H1 (cell line): ENCODE data around the gene WFDC1. TPM values are rescaled to one million over a fixed set of nuclear protein-coding genes. Genes with fewer than 3 reads are reported as not detected.

Experiments
- CTCF ChIA-PET: fragments of 300-600 bp; sonication (Branson Sonifier 250); formaldehyde crosslinking; loops from one replicate; lab custom pipeline; 2021; ENCODE audit not compliant: partially characterized antibody; lab: Charles Lee
- POLR2A ChIA-PET: fragments of 300-600 bp; sonication (Branson Sonifier 250); formaldehyde crosslinking; loops from one replicate; lab custom pipeline; 2021; ENCODE audit warnings: inconsistent platforms; ENCODE audit not compliant: partially characterized antibody; lab: Charles Lee
- DNase-seq, 2 experiments: peaks; one replicate each; pipeline versions ENCODE4 v3.0.0 to v3.0.0-alpha.2; 2010 to 2022; ENCODE audit warnings: low spot score in 2 of 2, low read depth in 1 of 2, mixed read lengths in 1 of 2
- FAIRE-seq: peaks from 2 replicates; lab custom pipeline; 2011; peaks lifted over from hg19 to GRCh38; lab: Jason Lieb, UNC
- H2AFZ ChIP-seq: 2 replicates; pipeline ENCODE4 v1.8.1; 2012; ENCODE audit warnings: low read length, inconsistent platforms
- H2AK5ac ChIP-seq: 2 replicates; pipeline ENCODE4 v1.6.1; 2013; ENCODE audit warnings: low read depth, low read length
- H2BK120ac ChIP-seq: replicated peaks from 2 replicates; pipeline ENCODE3; 2013; ENCODE audit warnings: low read depth, low read length, inconsistent platforms
- H2BK12ac ChIP-seq: 2 replicates; pipeline ENCODE4 v1.6.1; 2013; ENCODE audit warnings: low read depth, low read length
- H2BK15ac ChIP-seq: 2 replicates; pipeline ENCODE4 v1.6.1; 2013; ENCODE audit warnings: low read length
- H2BK20ac ChIP-seq: 2 replicates; pipeline ENCODE4 v1.6.1; 2013; ENCODE audit warnings: low read length
- H2BK5ac ChIP-seq: 2 replicates; pipeline ENCODE4 v1.6.1; 2013; ENCODE audit warnings: low read depth, low read length
- H3K14ac ChIP-seq: 2 replicates; pipeline ENCODE4 v1.6.1; 2013; ENCODE audit warnings: inconsistent platforms; ENCODE audit not compliant: insufficient read length
- H3K18ac ChIP-seq: 2 replicates; pipeline ENCODE4 v1.6.1; 2013; ENCODE audit warnings: low read length; ENCODE audit errors: extremely low read depth
- H3K23ac ChIP-seq: 2 replicates; pipeline ENCODE4 v1.6.1; 2013; ENCODE audit warnings: inconsistent platforms; ENCODE audit not compliant: insufficient read length
- H3K23me2 ChIP-seq: 2 replicates; pipeline ENCODE4 v1.6.1; 2013; ENCODE audit warnings: low read depth, low read length
- H3K27ac ChIP-seq: 2 replicates; pipeline ENCODE4 v1.6.1; 2011; ENCODE audit warnings: low read depth, low read length, inconsistent platforms
- H3K27me3 ChIP-seq, 4 experiments: replicated peaks in 1 of 4; 1 replicate in 1 of 4; 2 replicates in 3 of 4; pipeline versions ENCODE4 v1.6.1 to v1.8.1; 2011 to 2013; ENCODE audit warnings: low read length in 3 of 4, mild to moderate bottlenecking in 3 of 4, inconsistent platforms in 2 of 4, mixed read lengths in 2 of 4, moderate library complexity in 1 of 4; ENCODE audit not compliant: control insufficient read depth in 3 of 4, insufficient read depth in 3 of 4; ENCODE audit errors: extremely low read depth in 1 of 4
- H3K36me3 ChIP-seq, 4 experiments: 2 replicates each; pipeline versions ENCODE4 v1.6.1 to v1.8.1; 2011 to 2013; ENCODE audit warnings: mild to moderate bottlenecking in 4 of 4, low read length in 3 of 4, moderate library complexity in 2 of 4, control low read depth in 1 of 4, inconsistent platforms in 1 of 4; ENCODE audit not compliant: insufficient read depth in 4 of 4, control insufficient read depth in 2 of 4
- H3K4ac ChIP-seq: replicated peaks from 2 replicates; pipeline ENCODE3; 2013; ENCODE audit warnings: low read length, low read depth, mixed read lengths, inconsistent platforms; ENCODE audit not compliant: insufficient read length
- H3K4me1 ChIP-seq, 4 experiments: replicated peaks in 1 of 4; 1 replicate in 1 of 4; 2 replicates in 3 of 4; pipeline versions ENCODE4 v1.6.1 to v1.8.1; 2011 to 2013; ENCODE audit warnings: low read length in 3 of 4, inconsistent platforms in 2 of 4, mixed read lengths in 1 of 4; ENCODE audit not compliant: insufficient read depth in 4 of 4, control insufficient read depth in 3 of 4
- H3K4me2 ChIP-seq, 2 experiments: 2 replicates each; pipeline versions ENCODE4 v1.6.1 to v1.8.1; 2011 to 2013; ENCODE audit warnings: low read depth in 2 of 2, low read length in 2 of 2, control low read depth in 1 of 2, inconsistent platforms in 1 of 2, mild to moderate bottlenecking in 1 of 2; ENCODE audit not compliant: insufficient read depth in 1 of 2
- H3K4me3 ChIP-seq, 4 experiments: fragments of 200-600, 300-600 bp in 1 of 4; sonication (generic), shearing (Covaris generic), sonication (Bioruptor Twin) in 1 of 4; 2 replicates each; pipeline versions ENCODE4 v1.5.1 to v1.8.1; 2011 to 2016; ENCODE audit warnings: low read length in 4 of 4, low read depth in 3 of 4, control low read depth in 2 of 4, inconsistent platforms in 2 of 4, mild to moderate bottlenecking in 2 of 4, mixed read lengths in 1 of 4, moderate library complexity in 1 of 4; ENCODE audit not compliant: insufficient read depth in 2 of 4; ENCODE audit errors: extremely low read depth in 1 of 4
- H3K56ac ChIP-seq: replicated peaks from 2 replicates; pipeline ENCODE3; 2013; ENCODE audit warnings: low read depth, mild to moderate bottlenecking, mixed read lengths, low read length, inconsistent platforms; ENCODE audit not compliant: insufficient read length
- H3K79me1 ChIP-seq: 2 replicates; pipeline ENCODE4 v1.6.1; 2013; ENCODE audit warnings: low read depth, low read length, control low read depth
- H3K79me2 ChIP-seq, 2 experiments: 2 replicates each; pipeline versions ENCODE4 v1.6.1 to v1.8.1; 2012 to 2013; ENCODE audit warnings: low read length in 2 of 2, mild to moderate bottlenecking in 2 of 2, inconsistent platforms in 1 of 2; ENCODE audit not compliant: insufficient read depth in 2 of 2, control insufficient read depth in 1 of 2
- H3K9ac ChIP-seq, 4 experiments: replicated peaks in 1 of 4; 1 replicate in 1 of 4; 2 replicates in 3 of 4; pipeline versions ENCODE4 v1.6.1 to v1.8.1; 2011 to 2013; ENCODE audit warnings: low read depth in 3 of 4, low read length in 3 of 4, control low read depth in 2 of 4, mild to moderate bottlenecking in 2 of 4, moderate library complexity in 2 of 4, inconsistent platforms in 1 of 4; ENCODE audit errors: extremely low read depth in 1 of 4
- H3K9me3 ChIP-seq, 2 experiments: 2 replicates each; pipeline versions ENCODE4 v1.6.1 to v1.8.1; 2012 to 2013; ENCODE audit warnings: mild to moderate bottlenecking in 2 of 2, moderate library complexity in 2 of 2, control low read depth in 1 of 2, inconsistent platforms in 1 of 2, low read depth in 1 of 2, low read length in 1 of 2, mixed read lengths in 1 of 2; ENCODE audit not compliant: insufficient read depth in 2 of 2
- H4K20me1 ChIP-seq, 2 experiments: replicated peaks in 1 of 2; 2 replicates each; pipeline versions ENCODE3 to v1.8.1; 2011 to 2013; ENCODE audit warnings: inconsistent platforms in 2 of 2, low read length in 2 of 2, mild to moderate bottlenecking in 1 of 2; ENCODE audit not compliant: insufficient read depth in 2 of 2, control insufficient read depth in 1 of 2
- H4K5ac ChIP-seq: 2 replicates; pipeline ENCODE4 v1.6.1; 2013; ENCODE audit warnings: low read length, low read depth, mixed read lengths, inconsistent platforms; ENCODE audit not compliant: insufficient read length
- H4K8ac ChIP-seq: 2 replicates; pipeline ENCODE4 v1.8.0; 2013; ENCODE audit warnings: mild to moderate bottlenecking, moderate library complexity, low read length, inconsistent platforms; ENCODE audit not compliant: insufficient read depth; ENCODE audit errors: extremely low read depth
- H4K91ac ChIP-seq: replicated peaks from 2 replicates; pipeline ENCODE3; 2013; ENCODE audit warnings: low read length, mixed read lengths, inconsistent platforms; ENCODE audit not compliant: insufficient read length
- BRCA1 ChIP-seq: IDR thresholded peaks from 2 replicates; pipeline ENCODE4 v1.6.1; 2012; ENCODE audit warnings: low read depth, low read length, improper control_type of control experiment
- CEBPB ChIP-seq: IDR thresholded peaks from 2 replicates; pipeline ENCODE4 v1.6.1; 2012; ENCODE audit warnings: low read depth, low read length
- CTCF ChIP-seq, 3 experiments: IDR thresholded peaks; 1 replicate in 2 of 3; 2 replicates in 1 of 3; pipeline versions ENCODE4 v1.5.1 to v1.6.1; 2011; ENCODE audit warnings: low read length in 3 of 3, mild to moderate bottlenecking in 3 of 3, inconsistent platforms in 2 of 3, low read depth in 1 of 3, moderate library complexity in 1 of 3; ENCODE audit not compliant: insufficient read depth in 1 of 3; ENCODE audit errors: control extremely low read depth in 1 of 3
- FOSL1 ChIP-seq: IDR thresholded peaks from 2 replicates; pipeline ENCODE4 v1.6.1; 2011; ENCODE audit warnings: mild to moderate bottlenecking, low read depth, low read length, moderate library complexity; ENCODE audit not compliant: insufficient read depth
- JUND ChIP-seq: IDR thresholded peaks from 2 replicates; pipeline ENCODE4 v1.6.1; 2011; ENCODE audit warnings: mild to moderate bottlenecking, improper control_type of control experiment, low read length
- KDM5A ChIP-seq: fragments of 200-600 bp; IDR thresholded peaks from 2 replicates; pipeline ENCODE4 v1.7.1; 2012; ENCODE audit warnings: mild to moderate bottlenecking, low read length, inconsistent platforms, mixed read lengths
- MAX ChIP-seq: IDR thresholded peaks from 2 replicates; pipeline ENCODE4 v1.6.1; 2012; ENCODE audit warnings: inconsistent platforms
- PHF8 ChIP-seq: fragments of 200-600 bp; sonication (generic); conservative IDR thresholded peaks from 2 replicates; pipeline ENCODE4 v1.7.1; 2012; ENCODE audit warnings: low read depth, mild to moderate bottlenecking, inconsistent platforms, low read length, moderate library complexity
- RBBP5 ChIP-seq: IDR thresholded peaks from 2 replicates; pipeline ENCODE4 v1.7.1; 2012; ENCODE audit warnings: low read depth, mild to moderate bottlenecking, inconsistent platforms, low read length, moderate library complexity, borderline replicate concordance
- RFX5 ChIP-seq: IDR thresholded peaks from 2 replicates; pipeline ENCODE4 v1.6.1; 2011; ENCODE audit warnings: low read depth, low read length, improper control_type of control experiment, borderline replicate concordance
- WGBS, 2 experiments: shearing (Covaris generic) in 1 of 2; methylation state at CpG; one replicate each; pipeline versions ENCODE4 v1.1.6 to v1.1.7; 2013 to 2015; ENCODE audit warnings: low lambda C conversion rate in 2 of 2, mixed read lengths in 2 of 2, inconsistent platforms in 1 of 2, low coverage in 1 of 2, missing lambda C conversion rate in 1 of 2; ENCODE audit not compliant: insufficient replicate concordance in 2 of 2, insufficient coverage in 1 of 2, insufficient read length in 1 of 2; ENCODE audit errors: extremely low coverage in 1 of 2, missing lambda C conversion rate in 1 of 2; 5-methylcytosine and 5-hydroxymethylcytosine counted together
- polyA plus RNA-seq, 7 experiments: library from polyadenylated mRNA; depleted of rRNA in 3 of 7; stranded (reverse) in 5 of 7; unstranded in 2 of 7; fragments of >200 nt in 5 of 7; fragments of 200-250 nt in 2 of 7; gene quantifications; 1 replicate in 5 of 7; 2 replicates in 1 of 7; 4 replicates in 1 of 7; pipeline versions ENCODE4 v1.2.1 to v1.2.3, GENCODE V29; 2011 to 2013; ENCODE audit warnings: missing spikeins in 2 of 7, mixed read lengths in 2 of 7
- total RNA-seq: library from RNA; stranded (reverse); fragmentation: NEBNext Ultra II Directional; extraction: Animal tissue kit (Norgen Biotek cat#: 25700); gene quantifications from 2 replicates; pipeline ENCODE4 v1.2.1, GENCODE V29; 2021

WFDC1 gene
- total and polyA plus RNA-seq, 2 of the 8 experiments (the other 6 are each of a cell fraction or from before 2014, with no cell fraction given), result 0.70 to 1.1 TPM

- Histone ChIP-seq H3K9ac (no peak overlapping the region), H3K23ac (no peak overlapping the region), H4K20me1 (no peaks in the 10 kb centered on the region), H3K79me2 (no peaks in the 10 kb centered on the region), H2AFZ (no peak overlapping the region), H4K5ac (no peak overlapping the region), H3K14ac (no peak overlapping the region), H3K27me3 (no peaks in the 10 kb centered on the region), H2BK20ac (no peak overlapping the region), H2BK15ac (peak overlapping the region; percentile 72), H3K23me2 (no peaks in the 10 kb centered on the region; the same call in 1 of the 2 replicates), H3K18ac (no peak overlapping the region), H2AK5ac (0 out of 2 replicates have a peak overlapping the region, but pooled peaks have one; percentile 55), H2BK120ac (no peak overlapping the region), H2BK12ac (peak overlapping the region; percentile 50; the same call in 1 of the 2 replicates), H3K4ac (no peak overlapping the region), H2BK5ac (0 out of 2 replicates have a peak overlapping the region, but pooled peaks have one; percentile 24), H3K79me1 (no peaks in the 10 kb centered on the region), H3K36me3 (no peaks in the 10 kb centered on the region), H3K4me3 (no peak overlapping the region), H3K4me1 (peaks cover 0 to 3% (median 0%) of the 10 kb centered on the region in 4 experiments; a peak in 2 of 7 replicates), H4K91ac (peak overlapping the region; percentile 77), H3K4me2 (no peak overlapping the region), H4K8ac (no peak overlapping the region), H3K27ac (no peak overlapping the region), H3K56ac (no peak overlapping the region), H3K9me3 (no peaks in the 10 kb centered on the region)
- CTCF ChIA-PET, result interaction anchor here (0.7 to 11.9 kb wide), 45 partner anchors 9 to 439 kb away, joined by 3 to 212 read pairs (median 4); partner anchors contain the start of genes ADAD2, ATP2C2, TAF1C and WFDC1
- DNase-seq (peak in 1 of 2 experiments; percentile 86), FAIRE-seq (no peak)
- POLR2A ChIA-PET, result interaction anchor here (1.3 kb wide), 1 partner anchor 14 kb away, joined by 3 read pairs; the partner anchor contains the start of gene WFDC1
- WGBS, 2 experiments, result 32% methylated on average over 11 of the region's 11 CpGs; no CpG with 5 or more reads in 1 of the 2 experiments
- TF ChIP-seq RFX5, result no peak
- TF ChIP-seq CEBPB, result no peak
- TF ChIP-seq BRCA1, result no peak
- no peak for TF ChIP-seq FOSL1
- peak; percentile 10; the same call in 1 of the 2 replicates for TF ChIP-seq MAX
- TF ChIP-seq CTCF (IDR thresholded peaks at IDR 0.05; ENCODE audit: control extremely low read depth in 1 of 3, insufficient read depth in 1 of 3, low read depth in 1 of 3, low read length in 3 of 3), result peak; percentile 83 to 92 (median 85)
- TF ChIP-seq RBBP5, result no peak
- no peak for TF ChIP-seq KDM5A
- 0 out of 2 replicates have a peak, but pooled peaks have one; percentile 19 for TF ChIP-seq JUND
- no peak for TF ChIP-seq PHF8
These were observed 13.4 kb downstream of the WFDC1 start for GRCh38 chr16:84308120-84308519.
